Fibroblast of mammary gland (primary cell): ENCODE results near the gene KLHL7.
"Not testable (repeated sequence)": the region's sequence is repeated elsewhere in the genome, so short reads cannot be mapped to it uniquely, and the experiment has no call there.

Experiments
- DNase-seq: peaks from one replicate; pipeline ENCODE4 v3.0.0-alpha.2; 2010; ENCODE audit warnings: low read depth
- H3K4me3 ChIP-seq: 2 replicates; pipeline ENCODE4 v1.5.1; 2011; ENCODE audit warnings: low read depth, mild to moderate bottlenecking, low read length, moderate library complexity; ENCODE audit not compliant: control insufficient read depth
- TF ChIP-seq, protein P1 (sequence below): conservative IDR thresholded peaks from 2 replicates; pipeline ENCODE4 v1.5.1; 2011; ENCODE audit warnings: low read depth, low read length, inconsistent platforms; ENCODE audit not compliant: control insufficient read depth, insufficient read depth

The KLHL7 gene

DNA sequence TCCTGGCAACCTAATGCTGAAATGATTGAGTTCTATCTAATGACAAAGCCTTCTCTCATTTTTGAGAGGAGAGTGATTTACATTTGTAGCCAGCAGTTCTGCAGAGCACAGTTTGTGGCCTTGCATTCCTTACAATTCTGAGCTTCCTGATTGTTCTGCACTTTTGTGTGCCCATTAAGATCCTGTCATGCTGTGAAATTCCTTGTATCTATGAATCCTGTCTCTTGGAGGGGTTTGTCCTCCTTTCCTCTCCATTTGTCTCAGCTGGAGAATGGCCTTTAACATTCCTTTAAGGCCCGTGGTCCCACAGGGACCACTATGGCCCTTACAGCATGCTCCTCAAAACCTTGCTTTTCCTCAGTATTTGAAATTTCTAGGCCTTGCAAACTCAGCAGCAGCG is 10.4 kb downstream of the KLHL7 start:
- DNase-seq = no peak
- TF ChIP-seq, protein P1, sequence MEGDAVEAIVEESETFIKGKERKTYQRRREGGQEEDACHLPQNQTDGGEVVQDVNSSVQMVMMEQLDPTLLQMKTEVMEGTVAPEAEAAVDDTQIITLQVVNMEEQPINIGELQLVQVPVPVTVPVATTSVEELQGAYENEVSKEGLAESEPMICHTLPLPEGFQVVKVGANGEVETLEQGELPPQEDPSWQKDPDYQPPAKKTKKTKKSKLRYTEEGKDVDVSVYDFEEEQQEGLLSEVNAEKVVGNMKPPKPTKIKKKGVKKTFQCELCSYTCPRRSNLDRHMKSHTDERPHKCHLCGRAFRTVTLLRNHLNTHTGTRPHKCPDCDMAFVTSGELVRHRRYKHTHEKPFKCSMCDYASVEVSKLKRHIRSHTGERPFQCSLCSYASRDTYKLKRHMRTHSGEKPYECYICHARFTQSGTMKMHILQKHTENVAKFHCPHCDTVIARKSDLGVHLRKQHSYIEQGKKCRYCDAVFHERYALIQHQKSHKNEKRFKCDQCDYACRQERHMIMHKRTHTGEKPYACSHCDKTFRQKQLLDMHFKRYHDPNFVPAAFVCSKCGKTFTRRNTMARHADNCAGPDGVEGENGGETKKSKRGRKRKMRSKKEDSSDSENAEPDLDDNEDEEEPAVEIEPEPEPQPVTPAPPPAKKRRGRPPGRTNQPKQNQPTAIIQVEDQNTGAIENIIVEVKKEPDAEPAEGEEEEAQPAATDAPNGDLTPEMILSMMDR = no peak
- no peak overlapping the region for H3K4me3 ChIP-seq

DNA sequence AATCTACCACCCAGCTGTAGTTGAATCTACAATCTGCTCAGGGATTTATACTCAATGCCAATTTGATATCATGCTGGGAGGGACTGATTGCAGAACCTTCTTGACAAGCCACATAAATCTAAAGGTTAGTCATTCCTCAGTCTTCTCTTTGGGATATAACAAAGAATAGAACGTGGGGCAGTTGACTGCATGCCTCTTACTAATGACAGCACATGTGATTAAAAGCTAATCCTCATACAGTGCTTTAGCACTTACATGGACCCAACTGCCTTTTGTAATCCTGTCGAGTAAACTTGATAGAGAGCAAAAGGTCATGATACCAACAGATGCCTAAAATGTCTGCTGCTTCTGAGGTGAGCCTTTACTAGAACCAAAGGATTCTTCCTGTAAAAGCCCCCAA is 12.3 kb downstream of the KLHL7 start:
- TF ChIP-seq, protein P1 = no peak
- no peak overlapping the region for H3K4me3 ChIP-seq
- DNase-seq = peak; percentile 34

DNA sequence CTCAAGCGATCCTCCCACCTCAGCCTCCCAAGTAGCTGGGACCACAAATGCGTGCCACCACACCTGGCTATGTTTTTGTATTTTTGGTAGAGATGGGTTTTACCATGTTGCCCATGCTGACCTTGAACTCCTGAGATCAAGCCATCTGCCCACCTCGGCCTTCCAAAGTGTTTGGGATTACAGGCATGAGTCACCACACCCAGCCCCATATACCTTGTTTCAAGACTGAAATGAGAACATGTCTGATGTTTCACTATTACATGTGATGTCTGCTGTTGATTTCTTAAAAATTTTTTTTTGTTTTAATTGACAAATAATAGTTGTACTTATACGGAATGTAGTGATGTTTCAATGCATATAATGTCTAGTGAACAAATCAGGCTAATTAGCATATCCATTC is 14.5 kb downstream of the KLHL7 start:
- TF ChIP-seq, protein P1 = no peak
- no peak overlapping the region for H3K4me3 ChIP-seq
- DNase-seq = no peak

DNA sequence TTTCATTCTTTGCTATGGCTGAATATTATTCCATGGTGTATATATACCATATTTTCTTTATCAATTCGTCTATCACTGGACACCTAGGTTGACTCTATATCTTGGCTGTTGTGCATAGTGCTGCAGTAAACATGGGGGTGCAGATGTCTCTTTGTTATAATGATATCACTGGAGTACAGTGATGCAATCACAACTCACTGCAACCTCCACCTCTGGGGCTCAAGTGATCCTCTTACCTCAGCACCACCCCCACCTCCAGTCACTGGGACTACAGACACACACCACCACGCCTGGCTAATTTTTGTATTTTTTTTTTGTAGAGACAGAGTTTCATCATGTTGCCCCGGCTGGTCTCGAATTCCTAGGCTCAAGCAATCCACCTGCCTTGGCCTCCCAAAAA is 15.6 kb downstream of the KLHL7 start:
- no peak overlapping the region for H3K4me3 ChIP-seq
- TF ChIP-seq, protein P1 = no peak
- no peak for DNase-seq

DNA sequence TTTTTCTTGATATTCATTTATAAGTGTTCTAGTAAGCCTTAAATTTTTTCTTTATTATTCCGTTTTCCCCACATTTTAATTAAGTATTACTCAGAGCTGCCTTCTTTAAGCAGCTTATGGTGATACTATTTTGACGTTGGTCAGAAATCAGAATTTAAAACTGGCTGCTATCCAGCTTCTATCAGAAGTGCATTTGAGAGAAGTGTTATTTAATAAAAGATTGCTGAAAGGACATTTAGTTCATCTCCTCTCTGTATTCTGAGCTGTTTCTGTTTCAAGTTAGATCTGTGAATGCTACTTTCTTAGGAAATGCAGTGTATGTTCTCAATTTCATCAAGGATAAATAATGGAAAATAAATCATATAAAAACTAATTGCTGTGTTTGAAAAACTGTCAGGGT is 17.4 kb downstream of the KLHL7 start:
- TF ChIP-seq, protein P1 = no peak

DNA sequence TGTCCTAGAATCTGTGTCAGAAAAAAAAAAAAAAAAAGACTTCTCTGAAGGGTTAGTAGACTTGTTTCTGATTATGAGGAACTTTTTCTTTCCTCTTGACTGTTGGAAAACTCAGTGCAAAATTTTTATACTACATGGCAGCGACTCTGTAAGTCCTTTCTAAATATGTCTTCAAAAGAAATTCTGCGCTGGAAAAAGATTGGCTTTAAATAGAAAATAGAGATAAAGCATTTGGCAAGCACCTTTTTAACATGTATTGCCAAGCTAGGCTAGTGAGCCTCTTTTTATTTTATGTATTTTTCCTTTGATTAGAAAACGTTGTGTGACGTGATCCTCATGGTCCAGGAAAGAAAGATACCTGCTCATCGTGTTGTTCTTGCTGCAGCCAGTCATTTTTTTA is 17.9 kb downstream of the KLHL7 start:
- TF ChIP-seq, protein P1 = no peak

More for the DNA sequence above, 17.4 kb downstream of the KLHL7 start:
- DNase-seq = no peak
- no peak overlapping the region for H3K4me3 ChIP-seq

DNA sequence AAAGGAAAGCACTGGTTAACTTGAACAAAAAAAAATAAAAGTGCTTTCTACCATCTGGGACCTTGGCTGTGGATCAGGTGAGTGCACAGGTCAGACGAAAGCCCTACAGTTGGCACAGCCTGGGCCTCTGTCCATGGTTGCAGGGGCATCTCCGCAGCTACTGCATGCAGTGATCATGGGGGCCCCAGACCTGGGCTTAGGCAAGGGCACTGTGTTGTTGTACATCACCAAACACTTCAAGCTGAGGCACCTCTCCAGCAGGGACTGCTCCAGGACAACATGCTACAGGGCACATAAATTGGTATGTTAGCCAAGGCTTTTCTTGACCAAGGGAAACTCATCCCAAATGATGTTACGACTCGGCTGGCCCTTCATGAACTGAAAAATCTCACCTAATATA is 23.5 kb downstream of the KLHL7 start:
- TF ChIP-seq, protein P1 = no peak
- no peak for DNase-seq
- H3K4me3 ChIP-seq = no peak overlapping the region

More for the DNA sequence above, 17.9 kb downstream of the KLHL7 start:
- no peak for DNase-seq
- no peak overlapping the region for H3K4me3 ChIP-seq

DNA sequence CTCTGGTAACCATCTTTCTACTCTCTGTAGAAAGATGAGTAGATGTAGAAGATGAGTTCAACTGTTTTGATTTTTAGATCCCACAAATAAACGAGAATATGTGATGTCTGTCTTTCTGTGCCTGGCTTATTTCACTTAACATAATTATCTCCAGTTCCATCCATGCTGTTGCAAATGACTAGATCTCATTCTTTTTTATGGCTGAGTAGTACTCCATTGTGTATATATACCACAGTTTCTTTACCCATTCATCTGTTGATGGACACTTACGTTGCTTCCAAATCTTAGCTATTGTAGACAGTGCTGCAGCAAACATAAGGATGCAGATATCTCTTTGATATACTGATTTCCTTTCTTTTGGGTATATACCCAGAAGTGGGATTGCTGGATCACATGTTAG is 26.2 kb downstream of the KLHL7 start:
- not testable (repeated sequence) for DNase-seq, H3K4me3 ChIP-seq
